Neural progenitor cell (in vitro differentiated cells): ENCODE measurements around the gene MORN5.

ENCODE experiments used
- EZH2 ChIP-seq: fragments of 200-600 bp; sonication (generic); IDR thresholded peaks from 2 replicates; pipeline ENCODE4 v1.6.1; 2017; ENCODE audit warnings: antibody characterized with exemption, mild to moderate bottlenecking, moderate library complexity
- TF ChIP-seq, protein P1 (sequence below): fragments of 200-600 bp; sonication (generic); IDR thresholded peaks from 2 replicates; pipeline ENCODE4 v1.5.1; 2017; ENCODE audit warnings: antibody characterized with exemption, mild to moderate bottlenecking

GRCh38 chr9:122248448-122248865 lies 88.7 kb downstream of the MORN5 start:
- TF ChIP-seq, protein P1, sequence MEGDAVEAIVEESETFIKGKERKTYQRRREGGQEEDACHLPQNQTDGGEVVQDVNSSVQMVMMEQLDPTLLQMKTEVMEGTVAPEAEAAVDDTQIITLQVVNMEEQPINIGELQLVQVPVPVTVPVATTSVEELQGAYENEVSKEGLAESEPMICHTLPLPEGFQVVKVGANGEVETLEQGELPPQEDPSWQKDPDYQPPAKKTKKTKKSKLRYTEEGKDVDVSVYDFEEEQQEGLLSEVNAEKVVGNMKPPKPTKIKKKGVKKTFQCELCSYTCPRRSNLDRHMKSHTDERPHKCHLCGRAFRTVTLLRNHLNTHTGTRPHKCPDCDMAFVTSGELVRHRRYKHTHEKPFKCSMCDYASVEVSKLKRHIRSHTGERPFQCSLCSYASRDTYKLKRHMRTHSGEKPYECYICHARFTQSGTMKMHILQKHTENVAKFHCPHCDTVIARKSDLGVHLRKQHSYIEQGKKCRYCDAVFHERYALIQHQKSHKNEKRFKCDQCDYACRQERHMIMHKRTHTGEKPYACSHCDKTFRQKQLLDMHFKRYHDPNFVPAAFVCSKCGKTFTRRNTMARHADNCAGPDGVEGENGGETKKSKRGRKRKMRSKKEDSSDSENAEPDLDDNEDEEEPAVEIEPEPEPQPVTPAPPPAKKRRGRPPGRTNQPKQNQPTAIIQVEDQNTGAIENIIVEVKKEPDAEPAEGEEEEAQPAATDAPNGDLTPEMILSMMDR, result no peak
- no peak for TF ChIP-seq EZH2
